Stimulated activated CD4-positive, alpha-beta T cell treated with anti-CD3 and anti-CD28 coated beads, Interleukin-15, amount 100 ng/mL, for 1 hour (primary cell): ENCODE results near the gene AAR2.

Source experiments
- DNase-seq, 2 donors: peaks; one replicate each; pipeline ENCODE4 v3.0.0-alpha.2; 2020; ENCODE audit warnings: low read depth in 1 of 2, low spot score in 1 of 2

AAR2 gene

DNA sequence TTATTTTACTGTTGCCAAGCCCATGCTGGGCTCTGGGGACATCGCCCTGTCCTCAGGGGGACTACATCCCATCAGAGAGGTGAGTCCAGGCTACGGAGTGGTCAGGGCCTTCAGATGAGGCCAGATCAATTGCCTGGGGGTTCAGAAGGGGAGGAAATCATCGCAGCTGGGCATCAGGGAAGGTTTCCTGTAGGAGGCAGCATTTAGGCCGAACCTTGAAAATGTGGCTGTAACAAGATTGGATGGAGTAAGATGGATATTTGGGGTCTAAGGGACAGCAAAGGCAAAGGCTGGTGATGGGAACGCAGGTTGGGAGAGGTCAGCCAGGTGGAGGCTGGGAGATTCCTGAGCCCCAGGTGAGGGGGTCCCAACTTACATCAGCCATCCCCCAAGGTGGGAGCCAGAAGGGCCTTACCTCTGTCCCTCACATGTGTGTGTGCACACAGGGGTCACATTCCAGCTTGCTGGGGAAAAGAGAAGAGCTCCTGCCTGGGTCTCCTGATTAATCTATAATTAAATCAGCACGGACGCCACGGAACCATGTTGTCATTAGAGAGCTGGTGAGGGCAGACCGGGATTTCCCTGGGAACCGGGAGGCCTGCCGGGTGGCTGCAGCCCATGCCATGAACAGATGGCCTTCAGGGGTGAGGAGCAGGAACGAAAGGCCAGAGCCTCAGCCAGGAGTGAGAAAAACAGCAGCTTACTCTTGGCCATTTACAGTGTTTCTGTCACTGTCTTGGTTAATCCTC is 39.3 kb downstream of the AAR2 start:
- DNase-seq, result no peak

DNA sequence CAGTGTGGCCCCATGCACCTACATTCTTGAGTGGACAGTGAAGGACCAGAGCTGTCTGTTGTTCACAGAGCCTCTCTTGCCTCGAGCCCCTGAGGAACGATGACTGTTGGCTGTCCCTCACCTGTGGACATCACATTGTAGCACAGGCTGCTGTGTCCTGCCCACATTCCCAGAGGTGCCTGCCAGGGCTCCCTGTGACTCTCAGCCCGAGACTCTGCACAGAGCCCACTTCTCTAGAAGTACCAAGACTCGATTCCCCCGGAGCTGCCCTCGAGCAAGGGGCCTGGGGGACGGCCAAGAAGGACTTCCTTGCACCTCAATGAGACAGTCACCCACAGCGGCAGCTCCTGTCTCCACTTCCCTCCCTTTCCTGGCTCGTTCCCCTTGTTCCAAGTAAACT is 41.3 kb downstream of the AAR2 start:
- no peak for DNase-seq

DNA sequence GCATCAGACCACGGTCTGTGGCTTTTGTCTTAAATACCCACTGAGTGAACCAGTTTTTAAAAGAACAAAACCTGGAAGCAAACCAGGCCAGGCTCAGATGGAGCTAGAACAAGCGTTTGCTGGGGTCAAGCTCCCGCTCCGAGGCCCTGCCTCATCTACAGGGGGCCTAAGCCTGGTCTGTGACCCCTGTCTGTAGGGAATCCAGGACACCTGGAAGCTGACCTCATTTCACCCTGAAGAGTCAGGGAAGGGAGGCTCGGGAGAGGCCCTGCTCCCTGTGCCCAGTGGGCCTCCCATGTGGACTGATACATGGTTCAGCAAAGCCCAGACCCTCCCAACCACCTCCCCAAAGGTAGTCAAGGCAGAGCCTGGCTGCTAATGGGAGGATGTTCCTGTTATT is 43.1 kb downstream of the AAR2 start:
- no peak for DNase-seq

DNA sequence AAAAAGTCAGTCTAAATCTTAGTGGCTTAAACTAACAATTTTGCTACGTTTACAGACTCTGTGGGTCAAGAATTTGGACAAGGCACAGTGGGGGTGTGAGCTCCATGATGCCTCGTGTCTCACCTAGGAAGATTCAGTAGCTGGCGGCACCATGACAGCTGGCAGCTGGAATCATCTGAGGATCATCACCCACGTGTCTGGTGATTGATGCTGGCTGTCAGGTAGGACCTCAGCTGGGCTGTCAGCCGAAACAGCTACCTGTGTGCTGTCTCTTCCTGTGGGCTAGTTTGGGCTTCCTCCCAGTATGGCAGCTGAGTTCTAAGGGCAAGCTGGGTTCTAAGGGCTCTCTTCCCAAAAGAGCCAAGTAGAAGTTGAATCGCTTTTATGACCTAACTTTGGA is 43.5 kb downstream of the AAR2 start:
- DNase-seq, result no peak

DNA sequence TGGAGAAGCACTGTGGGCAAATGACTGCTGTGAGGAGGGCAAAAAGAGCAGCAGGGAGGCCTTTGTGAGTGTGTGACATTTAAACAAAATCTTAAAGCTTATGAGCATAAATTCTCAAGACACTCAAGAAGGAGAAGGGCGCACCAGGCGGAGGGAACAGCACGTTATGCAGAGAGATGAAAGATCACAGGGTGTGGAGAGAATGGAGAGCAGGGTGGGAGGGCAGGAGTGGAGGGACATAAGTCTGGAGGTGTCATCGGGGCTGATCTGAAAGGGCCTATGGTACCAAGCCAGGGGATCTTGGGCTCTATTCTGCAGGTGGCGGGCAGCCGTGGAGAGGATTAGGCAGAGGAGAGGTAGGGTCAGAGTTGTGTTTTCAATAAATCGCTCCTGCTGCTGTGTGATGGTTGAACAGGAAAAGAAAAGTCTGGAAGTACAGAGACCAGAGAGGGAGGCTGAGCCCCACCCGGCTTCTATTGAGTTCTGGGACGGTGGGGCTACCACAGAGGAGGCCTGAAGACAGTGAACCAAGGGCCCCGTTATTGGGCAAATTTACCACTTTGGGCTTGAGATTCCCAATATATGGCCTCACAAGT is 45.6 kb downstream of the AAR2 start:
- DNase-seq, result no peak

DNA sequence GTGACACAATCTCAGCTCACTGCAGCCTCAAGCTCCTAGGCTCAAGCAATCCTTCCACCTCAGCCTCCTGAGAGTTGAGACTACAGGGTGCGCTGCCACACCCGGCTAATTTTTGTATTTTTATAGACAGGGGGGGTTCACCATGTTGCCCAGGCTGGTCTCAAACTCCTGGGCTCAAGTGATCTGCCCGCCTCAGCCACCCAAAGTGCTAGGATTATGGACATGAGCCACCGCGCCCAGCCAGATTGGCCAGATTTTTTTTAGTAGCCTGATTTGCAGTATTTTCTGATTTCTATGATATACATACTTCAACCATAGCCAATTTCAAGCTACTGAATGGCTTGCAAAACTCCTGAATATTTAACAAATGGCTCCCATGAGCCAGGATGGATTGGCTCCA is 48.5 kb downstream of the AAR2 start:
- no peak for DNase-seq

DNA sequence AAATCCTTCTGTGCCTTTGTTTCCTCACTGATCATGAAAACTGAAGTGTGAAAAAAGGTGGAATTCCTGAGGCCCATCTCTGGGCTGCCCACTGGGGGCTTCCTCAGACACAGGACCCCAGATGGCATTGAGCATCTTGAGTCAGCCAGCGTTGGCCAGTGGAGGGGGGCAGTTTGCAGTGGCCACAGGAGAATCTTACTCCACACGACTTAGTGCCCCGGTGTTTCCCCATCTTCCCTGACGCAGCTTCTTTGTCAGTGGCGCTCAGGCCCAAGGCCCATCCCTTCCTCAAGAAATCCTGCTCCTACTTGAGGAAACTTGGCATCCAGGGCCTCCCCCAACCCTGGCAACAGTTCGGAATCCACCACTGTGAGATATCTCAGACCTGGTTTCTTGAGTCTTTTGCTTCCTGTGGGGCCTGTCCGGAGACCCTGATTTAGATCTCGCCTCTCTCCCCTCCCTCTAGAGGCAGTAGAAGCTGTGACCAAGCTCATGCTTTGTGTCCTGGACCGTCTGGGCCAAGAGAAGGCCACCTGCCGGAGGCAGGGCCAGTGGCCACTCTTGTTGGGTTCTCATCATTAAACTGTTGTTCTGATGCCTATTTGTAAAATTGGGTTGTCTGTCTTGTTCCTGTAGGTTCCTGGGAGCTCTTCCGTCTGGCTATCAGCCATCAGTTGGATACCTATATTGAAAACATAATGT is 49.6 kb downstream of the AAR2 start:
- DNase-seq, result no peak

DNA sequence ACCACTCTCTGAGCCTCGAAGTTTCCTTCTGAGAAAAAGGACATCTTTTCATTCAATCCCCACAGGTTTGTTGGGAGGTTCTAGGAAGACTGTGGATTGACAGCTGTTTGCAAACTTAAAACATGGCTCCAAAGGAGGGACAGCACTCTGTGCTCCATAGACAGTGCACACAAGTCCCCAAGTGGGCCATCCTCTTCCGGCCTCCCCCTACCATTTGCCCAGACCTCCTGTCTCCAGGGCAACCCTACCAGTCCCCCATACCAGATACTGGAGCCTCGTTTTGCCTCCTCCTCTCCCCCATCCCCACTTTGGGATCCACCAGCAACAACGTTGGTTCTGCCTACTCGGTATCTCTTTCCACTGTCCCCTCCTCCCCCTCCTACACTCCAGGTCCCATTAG is 61.4 kb downstream of the AAR2 start:
- no peak for DNase-seq

DNA sequence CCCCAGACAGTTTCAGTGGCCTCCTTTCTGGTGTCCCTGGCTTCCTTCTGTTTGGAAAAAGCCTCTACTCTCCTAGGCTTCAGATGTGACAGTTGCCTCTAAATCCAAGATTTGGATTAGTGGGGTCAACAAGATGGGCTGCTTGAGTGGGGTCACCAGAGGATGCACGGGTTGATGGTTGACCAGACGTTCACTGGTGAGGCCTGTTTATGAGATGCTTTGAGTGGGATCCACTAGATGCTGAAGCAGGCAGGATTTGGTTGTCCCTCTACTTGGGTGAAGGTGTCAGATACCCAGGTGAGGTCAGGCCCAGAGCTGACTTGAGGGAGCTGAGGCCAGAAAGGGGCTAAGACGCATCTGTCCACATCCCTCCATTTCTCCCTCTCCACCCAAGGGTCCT is 61.8 kb downstream of the AAR2 start:
- no peak for DNase-seq

DNA sequence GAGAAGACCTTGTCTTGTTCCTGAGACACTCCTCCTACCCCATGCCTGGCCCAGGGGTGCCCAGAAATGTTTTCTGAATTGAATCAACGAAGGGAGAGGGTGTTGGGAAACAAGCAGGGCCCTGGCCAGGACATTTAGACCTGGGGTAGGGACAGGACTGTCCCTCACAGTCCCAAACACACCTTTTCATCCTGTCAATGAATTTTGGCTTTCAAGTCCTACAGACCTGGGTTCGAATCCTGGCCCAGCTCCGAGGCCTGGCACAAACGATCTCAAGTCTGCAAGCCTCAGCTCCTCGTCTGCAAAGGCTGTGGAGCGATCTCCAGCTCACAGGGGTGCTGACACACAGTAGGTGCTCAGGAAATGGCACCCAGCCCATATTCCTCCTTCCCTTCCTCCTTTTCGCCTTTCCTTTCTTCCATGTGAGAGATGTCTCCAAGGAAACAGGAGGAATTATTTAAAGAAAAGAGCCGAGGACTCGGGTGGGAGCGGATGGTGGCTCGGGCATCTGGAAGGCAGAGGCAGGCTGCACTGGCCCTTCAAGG is 62.6 kb downstream of the AAR2 start:
- DNase-seq, result no peak

DNA sequence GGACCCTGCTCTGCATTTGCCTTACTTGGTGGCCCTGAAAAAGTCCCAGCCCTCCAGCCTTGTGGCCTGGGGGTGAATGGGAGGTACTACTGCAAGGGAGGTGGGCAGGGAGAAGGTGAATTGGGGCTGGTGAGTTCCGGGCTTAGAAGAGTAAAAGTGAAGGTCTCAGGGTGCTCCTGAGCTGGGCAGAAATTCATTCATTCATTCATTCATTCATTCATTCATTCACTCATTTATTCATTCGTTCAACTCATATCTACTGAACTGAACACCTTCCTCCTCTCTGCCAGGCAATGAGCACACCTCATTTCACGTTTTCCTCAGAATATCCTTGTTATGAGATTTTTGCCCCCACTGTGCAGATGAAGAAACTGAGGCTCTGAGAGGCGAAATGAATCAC is 63.2 kb downstream of the AAR2 start:
- no peak for DNase-seq

DNA sequence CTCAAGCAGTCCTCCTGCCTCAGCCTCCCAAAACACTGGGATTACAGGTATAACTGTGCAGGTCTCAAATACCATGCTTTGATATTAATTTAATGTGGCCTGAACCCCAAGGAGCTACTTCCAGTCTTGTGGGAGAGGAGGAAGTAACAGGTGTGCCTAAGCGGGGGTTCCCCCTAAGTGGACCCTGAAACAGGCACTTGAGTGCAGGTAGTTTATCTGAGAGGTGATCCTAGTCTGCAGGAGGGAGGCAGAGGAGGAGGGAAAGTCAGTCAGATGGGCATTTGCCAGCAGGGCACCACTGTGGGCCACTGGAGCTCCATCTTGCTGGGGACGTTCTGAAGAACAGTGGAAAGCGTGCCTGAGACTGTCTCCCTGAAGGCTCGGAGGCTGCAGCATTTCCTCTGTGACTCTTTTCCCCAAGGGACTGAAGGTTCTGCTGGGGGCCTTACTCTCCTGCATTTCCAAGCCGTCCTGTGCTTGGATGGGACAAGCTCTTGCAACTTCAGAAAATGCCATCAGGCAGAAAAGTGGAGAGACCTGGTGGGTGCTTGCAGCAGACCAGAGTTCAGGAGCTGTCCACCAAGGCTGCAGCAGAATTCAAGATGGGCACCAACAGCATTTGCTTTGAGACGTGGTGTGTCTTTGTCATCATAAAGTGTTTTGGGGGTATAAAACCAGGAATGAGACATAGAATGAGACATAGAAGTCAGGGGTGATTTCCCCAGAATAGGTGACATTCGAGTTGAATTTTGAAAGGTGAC is 65.3 kb downstream of the AAR2 start:
- DNase-seq, result no peak

DNA sequence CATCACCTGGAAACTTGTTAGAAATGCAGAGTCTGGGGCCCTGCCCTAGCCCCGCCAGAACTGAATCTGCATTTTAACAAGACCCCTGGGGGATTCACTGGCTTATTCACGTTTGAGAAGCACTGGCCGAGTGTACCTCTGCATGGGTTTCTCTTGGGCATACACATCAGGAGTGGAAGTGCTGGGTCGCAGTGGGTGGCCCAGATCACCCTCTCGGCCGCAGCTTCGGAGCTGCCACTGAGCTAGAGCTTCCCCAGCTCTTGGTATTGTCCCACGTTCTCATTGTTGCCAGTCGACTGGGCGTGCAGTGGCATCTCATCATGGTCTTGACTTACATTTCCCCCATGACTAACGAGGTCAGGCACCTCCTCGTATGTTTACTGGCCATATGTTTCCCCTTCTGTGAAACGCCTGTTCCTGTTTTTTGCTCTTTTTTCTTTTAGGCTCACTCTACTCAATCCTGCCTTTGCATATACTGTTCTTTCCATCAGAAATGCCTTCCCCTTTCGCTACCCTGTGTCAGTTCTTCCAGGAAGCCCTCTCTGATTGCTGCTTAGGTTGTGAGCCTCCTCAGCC is 66.8 kb downstream of the AAR2 start:
- DNase-seq, result no peak

DNA sequence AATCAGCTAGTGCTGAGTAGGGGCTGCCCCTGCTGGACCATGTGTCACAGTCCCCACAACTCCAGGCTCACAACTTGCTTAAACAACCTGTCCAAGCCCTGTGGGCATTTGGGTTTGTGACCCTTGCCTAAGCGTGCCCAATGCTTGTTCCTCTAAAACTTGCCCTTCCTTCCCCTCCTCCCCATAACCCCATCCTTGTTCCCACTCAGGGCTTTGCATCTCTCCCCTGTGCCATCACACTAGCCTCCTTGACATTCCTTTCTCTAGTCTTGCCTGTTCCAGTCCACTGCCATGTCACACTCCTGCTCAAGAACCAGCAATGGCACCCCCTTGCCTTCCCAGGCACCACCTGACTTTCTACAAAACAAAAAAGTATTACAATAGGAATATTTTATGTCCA is 67.6 kb downstream of the AAR2 start:
- DNase-seq, result no peak

DNA sequence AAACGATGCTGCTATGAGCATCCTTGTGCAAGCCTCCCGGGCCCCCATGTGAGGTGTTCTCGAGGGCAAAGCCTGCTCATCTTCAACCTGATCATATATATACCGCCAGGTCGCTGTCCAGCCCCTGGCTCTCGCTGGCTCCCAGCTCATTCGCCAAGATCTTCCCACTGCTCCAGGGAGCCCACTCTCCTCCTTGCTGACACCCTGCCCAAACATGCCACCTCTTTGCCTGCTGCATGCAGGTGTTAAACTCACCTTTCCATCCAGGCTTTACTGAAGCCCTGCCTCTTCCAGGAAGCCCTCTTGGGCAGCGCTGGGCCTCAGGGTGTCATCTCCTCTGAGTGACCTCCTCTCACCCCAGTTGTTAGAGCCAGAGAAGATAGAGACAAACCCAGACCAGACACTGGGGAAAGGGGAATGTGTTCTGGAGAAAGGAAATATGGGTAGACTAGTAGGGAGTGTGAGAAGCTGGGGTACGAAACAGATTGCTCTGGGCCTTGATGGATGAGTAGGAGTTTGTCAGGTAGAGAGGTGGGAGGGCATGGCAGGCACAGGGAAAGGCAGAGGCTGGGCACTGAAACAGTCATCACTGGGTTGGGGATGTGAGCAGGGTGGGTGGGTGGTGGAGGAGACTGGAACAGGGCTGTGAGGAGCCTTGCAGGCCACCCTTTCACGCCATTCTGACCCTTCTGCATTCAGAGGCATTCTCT is 68.7 kb downstream of the AAR2 start:
- DNase-seq, result no peak

DNA sequence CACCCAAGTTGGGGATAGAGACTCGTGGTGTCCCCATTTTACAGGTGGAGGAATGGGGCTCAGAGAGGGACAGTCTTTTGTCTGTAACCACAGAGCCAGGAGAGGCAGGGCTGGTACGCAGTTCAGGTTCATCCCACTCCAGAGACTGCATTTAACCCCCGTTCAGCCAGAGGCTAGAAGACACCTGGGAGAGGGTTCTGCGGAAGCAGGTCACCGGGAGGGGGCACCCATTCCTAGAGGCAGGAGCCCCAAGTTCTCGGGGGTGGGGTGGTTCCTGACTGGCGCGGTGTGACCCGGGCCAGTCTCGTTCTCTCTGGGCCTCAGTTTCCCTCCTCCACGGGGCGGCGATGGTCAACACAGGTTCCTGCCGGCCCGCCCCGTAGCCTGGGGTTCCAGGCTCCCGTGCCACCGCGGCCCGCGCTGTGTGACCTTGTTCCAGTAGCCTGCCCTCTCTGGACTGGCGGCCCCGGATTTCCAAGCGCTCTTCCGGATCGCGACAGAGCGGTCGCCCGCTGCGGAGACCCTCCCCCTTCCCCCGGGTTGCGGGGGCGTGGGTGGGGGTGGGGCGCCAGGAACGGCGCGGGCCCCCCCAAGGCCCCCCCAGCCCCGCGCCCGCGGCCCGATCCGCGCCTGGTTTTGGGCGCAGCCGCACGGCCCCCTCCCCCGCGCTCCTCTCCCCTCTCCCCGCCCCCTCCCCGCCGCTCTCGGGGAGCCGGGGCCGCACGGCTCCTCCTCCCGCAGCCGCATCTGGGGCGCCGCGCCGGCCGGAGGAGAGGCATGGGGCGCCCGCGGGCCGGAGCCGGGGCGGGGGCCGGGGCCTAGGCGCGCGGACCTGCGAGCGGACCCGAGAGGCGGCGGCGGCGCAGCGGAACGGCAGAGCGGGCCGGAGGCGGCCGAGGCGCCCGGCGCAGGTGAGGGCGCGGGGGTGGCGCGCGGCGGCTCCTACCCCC is 69.6 kb downstream of the AAR2 start, which contains the start of gene DLGAP4:
Gene DLGAP4, plus strand, starts transcription at position 738 of the 950 bp plus-strand sequence. CDS start 125,379 bp downstream, outside the sequence.
- DNase-seq, result no peak
